PFSK-1 (cell line): Measurements from ENCODE around the gene TSPAN2.

Experiments
- FOXP2 ChIP-seq: optimal IDR thresholded peaks from 2 replicates; pipeline ENCODE3; 2011; ENCODE audit warnings: borderline replicate concordance, control low read depth, inconsistent platforms; ENCODE audit not compliant: insufficient read depth; ENCODE audit errors: extremely low read length, extremely low read depth
- POLR2AphosphoS5 ChIP-seq: IDR thresholded peaks from 2 replicates; pipeline ENCODE4 v1.6.1; 2012; ENCODE audit warnings: low read depth, mild to moderate bottlenecking, control low read depth, low read length, moderate library complexity
- SIN3A ChIP-seq: IDR thresholded peaks from 2 replicates; pipeline ENCODE4 v1.6.1; 2012; ENCODE audit warnings: mild to moderate bottlenecking, low read length, moderate library complexity, borderline replicate concordance; ENCODE audit not compliant: insufficient read depth
- TAF1 ChIP-seq: IDR thresholded peaks from 2 replicates; pipeline ENCODE4 v1.6.1; 2012; ENCODE audit warnings: low read length, control low read depth, borderline replicate concordance; ENCODE audit not compliant: insufficient read depth
- TF ChIP-seq, protein P1 (sequence below), 2 experiments: IDR thresholded peaks; 2 replicates each; pipeline versions ENCODE4 v1.6.1 to v1.8.0; 2011 to 2012; ENCODE audit warnings: low read depth in 2 of 2, low read length in 2 of 2, control low read depth in 1 of 2, inconsistent platforms in 1 of 2, mild to moderate bottlenecking in 1 of 2, moderate library complexity in 1 of 2; ENCODE audit not compliant: insufficient read depth in 1 of 2

The TSPAN2 gene

DNA sequence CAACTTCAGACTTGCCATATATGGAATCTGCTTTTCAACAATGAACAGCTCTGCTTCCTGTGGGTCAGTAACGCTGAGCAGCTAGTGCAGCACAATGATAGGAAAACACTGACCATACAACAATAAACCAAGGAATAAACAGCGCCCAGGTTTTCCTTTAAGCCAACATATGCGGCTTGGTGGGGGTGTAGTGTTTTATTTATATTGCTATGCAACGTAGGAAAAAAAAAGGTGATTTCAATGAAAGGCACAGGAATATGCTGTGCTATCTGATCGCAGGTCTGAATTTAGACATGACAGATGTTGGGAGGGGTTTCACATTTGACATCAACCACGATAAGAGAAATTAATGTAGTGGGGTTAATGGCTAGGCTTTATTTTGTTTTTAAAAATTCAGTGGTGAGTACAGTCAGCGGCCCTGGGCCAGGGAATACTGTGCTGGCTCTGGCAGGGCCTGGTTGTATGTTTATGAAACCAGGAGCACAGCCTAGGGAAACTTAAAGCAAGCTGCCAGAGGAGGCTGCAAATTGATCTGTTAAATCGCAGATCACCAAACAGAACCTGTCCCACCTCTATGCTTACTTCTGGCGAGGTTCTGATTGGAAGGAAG lies 4.3 kb downstream of the TSPAN2 start:
- TF ChIP-seq POLR2AphosphoS5 (no peak), FOXP2 (no peak), SIN3A (no peak), TAF1 (no peak)
- TF ChIP-seq, protein P1, sequence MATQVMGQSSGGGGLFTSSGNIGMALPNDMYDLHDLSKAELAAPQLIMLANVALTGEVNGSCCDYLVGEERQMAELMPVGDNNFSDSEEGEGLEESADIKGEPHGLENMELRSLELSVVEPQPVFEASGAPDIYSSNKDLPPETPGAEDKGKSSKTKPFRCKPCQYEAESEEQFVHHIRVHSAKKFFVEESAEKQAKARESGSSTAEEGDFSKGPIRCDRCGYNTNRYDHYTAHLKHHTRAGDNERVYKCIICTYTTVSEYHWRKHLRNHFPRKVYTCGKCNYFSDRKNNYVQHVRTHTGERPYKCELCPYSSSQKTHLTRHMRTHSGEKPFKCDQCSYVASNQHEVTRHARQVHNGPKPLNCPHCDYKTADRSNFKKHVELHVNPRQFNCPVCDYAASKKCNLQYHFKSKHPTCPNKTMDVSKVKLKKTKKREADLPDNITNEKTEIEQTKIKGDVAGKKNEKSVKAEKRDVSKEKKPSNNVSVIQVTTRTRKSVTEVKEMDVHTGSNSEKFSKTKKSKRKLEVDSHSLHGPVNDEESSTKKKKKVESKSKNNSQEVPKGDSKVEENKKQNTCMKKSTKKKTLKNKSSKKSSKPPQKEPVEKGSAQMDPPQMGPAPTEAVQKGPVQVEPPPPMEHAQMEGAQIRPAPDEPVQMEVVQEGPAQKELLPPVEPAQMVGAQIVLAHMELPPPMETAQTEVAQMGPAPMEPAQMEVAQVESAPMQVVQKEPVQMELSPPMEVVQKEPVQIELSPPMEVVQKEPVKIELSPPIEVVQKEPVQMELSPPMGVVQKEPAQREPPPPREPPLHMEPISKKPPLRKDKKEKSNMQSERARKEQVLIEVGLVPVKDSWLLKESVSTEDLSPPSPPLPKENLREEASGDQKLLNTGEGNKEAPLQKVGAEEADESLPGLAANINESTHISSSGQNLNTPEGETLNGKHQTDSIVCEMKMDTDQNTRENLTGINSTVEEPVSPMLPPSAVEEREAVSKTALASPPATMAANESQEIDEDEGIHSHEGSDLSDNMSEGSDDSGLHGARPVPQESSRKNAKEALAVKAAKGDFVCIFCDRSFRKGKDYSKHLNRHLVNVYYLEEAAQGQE (IDR thresholded peaks at IDR 0.05; ENCODE audit: insufficient read depth in 1 of 2, low read depth in 2 of 2, low read length in 2 of 2) = no peak

DNA sequence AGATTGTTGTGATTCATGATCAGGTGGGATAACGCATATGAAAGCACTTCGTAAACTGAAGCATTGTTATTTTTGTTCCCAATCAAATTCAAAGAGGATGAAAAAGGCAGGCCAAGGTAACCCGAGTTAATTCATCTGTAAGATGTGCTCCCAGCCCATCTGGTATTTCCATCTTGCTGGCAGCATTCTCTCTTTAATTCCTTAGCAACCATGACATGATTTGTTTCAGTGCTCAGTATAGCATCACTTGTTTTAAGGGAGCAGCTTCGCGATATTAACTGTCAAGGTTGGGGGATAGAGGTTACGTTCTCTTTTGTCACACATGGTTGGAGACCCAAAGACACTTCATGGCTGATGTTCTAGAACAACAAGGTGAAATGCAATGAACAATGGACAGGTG lies 6.4 kb downstream of the TSPAN2 start:
- TF ChIP-seq, protein P1 (IDR thresholded peaks at IDR 0.05; ENCODE audit: insufficient read depth in 1 of 2, low read depth in 2 of 2, low read length in 2 of 2) = no peak
- TF ChIP-seq TAF1 (no peak), FOXP2 (no peak), POLR2AphosphoS5 (no peak), SIN3A (no peak)

DNA sequence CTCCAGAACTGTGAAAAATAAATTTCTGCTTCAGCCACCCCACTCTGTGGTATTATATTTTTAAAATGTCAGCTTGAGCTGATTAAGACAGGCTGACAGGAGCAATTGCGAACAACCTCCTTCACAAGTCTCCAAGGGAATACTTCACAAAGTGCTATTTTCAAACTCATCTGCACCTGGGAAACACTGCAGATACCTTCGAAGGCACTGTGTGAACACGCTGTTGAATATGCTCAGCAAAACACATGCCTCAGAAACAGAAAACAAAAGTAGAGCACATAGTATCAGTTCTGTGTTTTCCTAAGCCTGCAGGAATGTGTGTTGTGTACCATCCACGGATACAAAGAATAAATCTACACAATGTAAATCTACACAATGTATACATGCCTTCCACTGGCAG lies 10.6 kb downstream of the TSPAN2 start:
- no peak for TF ChIP-seq SIN3A
- TF ChIP-seq POLR2AphosphoS5 = no peak
- no peak for TF ChIP-seq FOXP2
- TF ChIP-seq TAF1 = no peak
- TF ChIP-seq, protein P1 (IDR thresholded peaks at IDR 0.05; ENCODE audit: insufficient read depth in 1 of 2, low read depth in 2 of 2, low read length in 2 of 2) = no peak

DNA sequence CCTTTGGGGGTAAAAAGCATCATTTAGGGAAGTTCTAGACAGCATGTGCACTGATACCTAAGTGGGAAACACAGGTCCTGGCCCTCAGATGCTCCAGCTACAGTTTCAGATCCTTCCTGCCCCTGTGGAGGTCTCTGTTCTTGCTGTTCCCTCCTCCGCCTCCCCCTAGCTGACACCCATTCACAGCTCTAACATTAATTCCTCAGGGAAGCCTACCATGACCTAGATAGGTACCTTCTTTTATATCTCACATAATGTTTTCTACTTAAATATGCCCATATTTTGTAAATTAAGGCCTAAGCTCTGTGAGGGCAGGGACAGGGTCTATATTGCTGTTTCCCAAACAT lies 11.3 kb downstream of the TSPAN2 start:
- TF ChIP-seq, protein P1 (IDR thresholded peaks at IDR 0.05; ENCODE audit: insufficient read depth in 1 of 2, low read depth in 2 of 2, low read length in 2 of 2) = no peak
- TF ChIP-seq FOXP2 (no peak), POLR2AphosphoS5 (no peak), TAF1 (no peak)

DNA sequence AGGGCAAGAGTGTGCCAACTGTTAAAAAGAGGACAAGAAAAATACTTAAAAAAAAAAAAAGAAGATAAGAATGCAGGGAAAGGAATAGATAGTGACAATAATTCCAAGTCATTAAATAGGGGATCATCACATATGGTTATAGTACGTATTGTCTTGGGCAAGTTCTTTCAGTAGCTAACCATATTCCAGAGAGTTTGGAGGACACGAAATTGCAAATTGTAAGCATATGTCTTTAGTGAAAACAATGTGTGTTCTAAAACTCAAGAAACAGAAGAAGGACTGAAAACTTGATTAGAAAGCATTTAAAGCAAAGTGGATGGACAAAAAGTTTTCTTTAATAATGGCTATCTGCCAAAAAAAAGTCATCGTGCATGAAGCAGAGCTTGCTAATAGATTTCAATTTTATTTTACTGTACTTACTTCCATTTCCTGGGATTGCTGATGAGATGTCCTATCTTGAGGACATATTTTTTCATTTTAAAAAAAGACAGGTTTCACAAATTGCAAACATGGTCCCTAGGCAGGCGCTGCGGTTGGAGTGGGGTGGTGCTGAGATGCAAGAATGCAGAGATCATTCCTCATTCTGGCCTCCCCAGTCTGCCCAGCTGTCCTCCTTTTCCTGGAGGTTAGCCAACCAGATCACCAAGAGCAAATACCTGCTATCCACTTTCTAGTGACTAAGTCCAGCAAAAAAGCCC lies 11.9 kb downstream of the TSPAN2 start:
- TF ChIP-seq, protein P1 (IDR thresholded peaks at IDR 0.05; ENCODE audit: insufficient read depth in 1 of 2, low read depth in 2 of 2, low read length in 2 of 2) = no peak
- no peak for TF ChIP-seq TAF1
